IMR-90 (cell line): ENCODE measurements around the gene SCAF1. TPM values are rescaled to one million over a fixed set of nuclear protein-coding genes. Genes with fewer than 3 reads are reported as not detected.

Experiments used
- ATAC-seq: fragments of 200-7000 bp; cut with Tn5 transposase; 2 replicates; pipeline ENCODE4 v1.9.1; 2020; ENCODE audit warnings: low read depth, mild to moderate bottlenecking, moderate library complexity
- BruUV-seq: library from RNA; stranded (reverse); fragments of 400-500 nt; replicated peaks from 2 replicates; lab custom pipeline; 2021; lab: Mats Ljungman, UMichigan
- CTCF ChIA-PET: fragments of 300-600 bp; formaldehyde crosslinking; extraction: SDS; loops from one replicate; lab custom pipeline; 2021; ENCODE audit warnings: antibody characterized with exemption; lab: Yijun Ruan, JAX
- POLR2A ChIA-PET: fragments of 300-600 bp; sonication (Branson Sonifier 250); formaldehyde crosslinking; loops from one replicate; lab custom pipeline; 2022; ENCODE audit warnings: antibody characterized with exemption; ENCODE audit not compliant: unreplicated experiment; lab: Charles Lee
- DNase-seq: peaks from one replicate; pipeline ENCODE4 v3.0.0; 2013
- H2AFZ ChIP-seq: replicated peaks from 2 replicates; pipeline ENCODE3; 2013; ENCODE audit warnings: low read length, mild to moderate bottlenecking; ENCODE audit not compliant: poor library complexity
- H2AK5ac ChIP-seq: 2 replicates; pipeline ENCODE4 v1.6.1; 2013; ENCODE audit warnings: low read depth, low read length, inconsistent platforms
- H2AK9ac ChIP-seq: replicated peaks from 2 replicates; pipeline ENCODE3; 2013; ENCODE audit warnings: mild to moderate bottlenecking, low read depth, low read length, moderate library complexity; ENCODE audit not compliant: poor library complexity
- H2BK120ac ChIP-seq: 2 replicates; pipeline ENCODE4 v1.6.1; 2013; ENCODE audit warnings: low read depth, low read length, inconsistent platforms
- H2BK15ac ChIP-seq: 3 replicates; pipeline ENCODE4 v1.6.1; 2013; ENCODE audit warnings: low read depth, low read length, inconsistent platforms
- H2BK20ac ChIP-seq: 2 replicates; pipeline ENCODE4 v1.6.1; 2013; ENCODE audit warnings: low read depth, mild to moderate bottlenecking, inconsistent platforms, low read length, moderate library complexity
- H2BK5ac ChIP-seq: 2 replicates; pipeline ENCODE4 v1.6.1; 2013; ENCODE audit warnings: mild to moderate bottlenecking, low read depth, low read length, inconsistent platforms; ENCODE audit not compliant: poor library complexity, severe bottlenecking
- H3K14ac ChIP-seq: replicated peaks from 2 replicates; pipeline ENCODE4 v1.6.1; 2013; ENCODE audit warnings: low read depth, low read length, inconsistent platforms
- H3K18ac ChIP-seq: 2 replicates; pipeline ENCODE4 v1.6.1; 2013; ENCODE audit warnings: low read depth, low read length, control low read depth
- H3K23ac ChIP-seq: 2 replicates; pipeline ENCODE4 v1.6.1; 2013; ENCODE audit warnings: low read depth, low read length, inconsistent platforms
- H3K27ac ChIP-seq: 2 replicates; pipeline ENCODE4 v1.5.1; 2013; ENCODE audit warnings: mild to moderate bottlenecking, control low read depth, low read length; ENCODE audit not compliant: insufficient read depth
- H3K27me3 ChIP-seq: 2 replicates; pipeline ENCODE4 v1.6.1; 2013; ENCODE audit warnings: low read length; ENCODE audit not compliant: control insufficient read depth, insufficient read depth
- H3K36me3 ChIP-seq: 2 replicates; pipeline ENCODE4 v1.6.1; 2013; ENCODE audit warnings: low read length, mixed read lengths; ENCODE audit not compliant: control insufficient read depth, insufficient read depth
- H3K4ac ChIP-seq: 2 replicates; pipeline ENCODE4 v1.6.1; 2013; ENCODE audit warnings: low read depth, low read length, inconsistent platforms
- H3K4me1 ChIP-seq: 2 replicates; pipeline ENCODE4 v1.6.1; 2013; ENCODE audit warnings: low read length, mixed read lengths; ENCODE audit not compliant: control insufficient read depth, insufficient read depth
- H3K4me2 ChIP-seq: 2 replicates; pipeline ENCODE4 v1.6.1; 2013; ENCODE audit warnings: low read depth, mild to moderate bottlenecking, control low read depth, low read length, moderate library complexity
- H3K4me3 ChIP-seq: 2 replicates; pipeline ENCODE4 v1.5.1; 2013; ENCODE audit warnings: low read depth, mild to moderate bottlenecking, control low read depth, low read length, moderate library complexity; ENCODE audit not compliant: insufficient read depth
- H3K56ac ChIP-seq: 2 replicates; pipeline ENCODE4 v1.6.1; 2013; ENCODE audit warnings: low read length, inconsistent platforms; ENCODE audit not compliant: insufficient read depth; ENCODE audit errors: extremely low read depth
- H3K79me1 ChIP-seq, 2 experiments: 2 replicates each; pipeline ENCODE4 v1.6.1; 2013; ENCODE audit warnings: low read length in 2 of 2, inconsistent platforms in 1 of 2, low read depth in 1 of 2
- H3K9ac ChIP-seq: 2 replicates; pipeline ENCODE4 v1.6.1; 2013; ENCODE audit warnings: low read depth, low read length, control low read depth
- H3K9me1 ChIP-seq: 2 replicates; pipeline ENCODE4 v1.6.1; 2013; ENCODE audit warnings: low read length, inconsistent platforms; ENCODE audit not compliant: insufficient read depth
- H3K9me3 ChIP-seq: 2 replicates; pipeline ENCODE4 v1.6.1; 2013; ENCODE audit warnings: low read length; ENCODE audit not compliant: control insufficient read depth, insufficient read depth
- H4K20me1 ChIP-seq: 2 replicates; pipeline ENCODE4 v1.6.1; 2013; ENCODE audit warnings: low read length, inconsistent platforms; ENCODE audit not compliant: insufficient read depth
- H4K5ac ChIP-seq: 2 replicates; pipeline ENCODE4 v1.6.1; 2013; ENCODE audit warnings: mild to moderate bottlenecking, low read depth, low read length, control low read depth
- H4K8ac ChIP-seq, 2 experiments: 2 replicates each; pipeline ENCODE4 v1.6.1; 2013; ENCODE audit warnings: low read depth in 2 of 2, low read length in 2 of 2, control low read depth in 1 of 2, inconsistent platforms in 1 of 2
- H4K91ac ChIP-seq: 2 replicates; pipeline ENCODE4 v1.6.1; 2013; ENCODE audit warnings: low read depth, low read length, inconsistent platforms; ENCODE audit not compliant: insufficient read depth
- BHLHE40 ChIP-seq: fragments of 150-350 bp; IDR thresholded peaks from 2 replicates; pipeline ENCODE4 v1.6.1; 2016; ENCODE audit warnings: mild to moderate bottlenecking, low read depth, low read length
- CEBPB ChIP-seq: IDR thresholded peaks from 2 replicates; pipeline ENCODE4 v1.6.1; 2012; ENCODE audit warnings: low read depth, low read length, improper control_type of control experiment
- CHD1 ChIP-seq: IDR thresholded peaks from 2 replicates; pipeline ENCODE4 v1.6.1; 2012; ENCODE audit warnings: low read depth, low read length, improper control_type of control experiment
- FOS ChIP-seq: fragments of 150-350 bp; IDR thresholded peaks from 2 replicates; pipeline ENCODE4 v1.6.1; 2016; ENCODE audit warnings: low read depth, low read length
- MAFK ChIP-seq: IDR thresholded peaks from 2 replicates; pipeline ENCODE4 v1.6.1; 2012; ENCODE audit warnings: low read depth, low read length, improper control_type of control experiment
- MAZ ChIP-seq: IDR thresholded peaks from 2 replicates; pipeline ENCODE4 v1.6.1; 2012; ENCODE audit warnings: low read depth, mild to moderate bottlenecking, low read length, improper control_type of control experiment, moderate library complexity, borderline replicate concordance
- MXI1 ChIP-seq: IDR thresholded peaks from 2 replicates; pipeline ENCODE4 v1.6.1; 2012; ENCODE audit warnings: low read depth, mild to moderate bottlenecking, low read length, moderate library complexity, borderline replicate concordance
- NFE2L2 ChIP-seq: fragments of 150-350 bp; IDR thresholded peaks from 2 replicates; pipeline ENCODE4 v1.6.1; 2016; ENCODE audit warnings: low read depth, mild to moderate bottlenecking, low read length
- POLR2A ChIP-seq: IDR thresholded peaks from 2 replicates; pipeline ENCODE4 v1.6.1; 2012; ENCODE audit warnings: mild to moderate bottlenecking, low read depth, low read length
- RAD21 ChIP-seq: IDR thresholded peaks from 2 replicates; pipeline ENCODE4 v1.6.1; 2012; ENCODE audit warnings: low read length, improper control_type of control experiment
- RCOR1 ChIP-seq: IDR thresholded peaks from 2 replicates; pipeline ENCODE4 v1.6.1; 2012; ENCODE audit warnings: mild to moderate bottlenecking, low read length, improper control_type of control experiment; ENCODE audit not compliant: insufficient replicate concordance
- RFX5 ChIP-seq: IDR thresholded peaks from 2 replicates; pipeline ENCODE4 v1.8.0; 2012; ENCODE audit warnings: low read depth, mild to moderate bottlenecking, low read length, moderate library complexity
- SMC3 ChIP-seq: fragments of 150-350 bp; IDR thresholded peaks from 2 replicates; pipeline ENCODE4 v1.6.1; 2016; ENCODE audit warnings: low read depth, mild to moderate bottlenecking, antibody characterized with exemption, low read length, moderate library complexity
- WGBS, 2 experiments: methylation state at CpG; one replicate each; pipeline versions ENCODE4 v1.1.5 to v1.1.7; 2013; ENCODE audit warnings: missing lambda C conversion rate in 2 of 2; ENCODE audit not compliant: insufficient read length in 1 of 2; ENCODE audit errors: extremely low coverage in 2 of 2; 5-methylcytosine and 5-hydroxymethylcytosine counted together
- dilution Hi-C: fragments of 300-500 bp; cut with HindIII; formaldehyde crosslinking; loops from one replicate; pipeline ENCODE4 v1.14.3; 2018; ENCODE audit warnings: low sequenced_read_pairs; ENCODE audit not compliant: unreplicated experiment
- in situ Hi-C: fragments of 300-500 bp; cut with MboI; formaldehyde crosslinking; loops from 3 replicates; pipeline ENCODE4 v1.14.3; 2019; ENCODE audit warnings: low sequenced_read_pairs, inconsistent platforms, mixed read lengths
- intact Hi-C: fragments of 100-400 bp; cut with micrococcal nuclease; formaldehyde crosslinking; loops from 2 replicates; pipeline ENCODE4 v1.10.0; 2022
- polyA plus RNA-seq, 3 experiments: library from polyadenylated mRNA; depleted of rRNA; stranded (reverse); fragments of >200 nt; gene quantifications; 2 replicates each; pipeline ENCODE4 v1.2.3, GENCODE V29; 2012; ENCODE audit warnings: low replicate concordance in 1 of 3
- total RNA-seq: library from RNA; depleted of rRNA; stranded (reverse); fragments of >200 nt; gene quantifications from 2 replicates; pipeline ENCODE4 v1.2.3, GENCODE V29; 2012
- TF ChIP-seq, protein P1 (sequence below): conservative IDR thresholded peaks from 2 replicates; pipeline ENCODE4 v1.5.1; 2012; ENCODE audit warnings: mild to moderate bottlenecking, low read depth, low read length, improper control_type of control experiment
- TF ChIP-seq, protein P2 (sequence below): fragments of 150-350 bp; IDR thresholded peaks from 2 replicates; pipeline ENCODE4 v1.6.1; 2016; ENCODE audit warnings: low read depth, mild to moderate bottlenecking, low read length, moderate library complexity, borderline replicate concordance
- TF ChIP-seq, protein P3 (sequence below): fragments of 150-350 bp; IDR thresholded peaks from 2 replicates; pipeline ENCODE4 v1.6.1; 2017; ENCODE audit warnings: mild to moderate bottlenecking, antibody characterized with exemption, low read length, low read depth

The SCAF1 gene
- total and polyA plus RNA-seq, 2 of the 4 experiments (the other 2 are of a cell fraction): 2.2 to 14.8 TPM

DNA sequence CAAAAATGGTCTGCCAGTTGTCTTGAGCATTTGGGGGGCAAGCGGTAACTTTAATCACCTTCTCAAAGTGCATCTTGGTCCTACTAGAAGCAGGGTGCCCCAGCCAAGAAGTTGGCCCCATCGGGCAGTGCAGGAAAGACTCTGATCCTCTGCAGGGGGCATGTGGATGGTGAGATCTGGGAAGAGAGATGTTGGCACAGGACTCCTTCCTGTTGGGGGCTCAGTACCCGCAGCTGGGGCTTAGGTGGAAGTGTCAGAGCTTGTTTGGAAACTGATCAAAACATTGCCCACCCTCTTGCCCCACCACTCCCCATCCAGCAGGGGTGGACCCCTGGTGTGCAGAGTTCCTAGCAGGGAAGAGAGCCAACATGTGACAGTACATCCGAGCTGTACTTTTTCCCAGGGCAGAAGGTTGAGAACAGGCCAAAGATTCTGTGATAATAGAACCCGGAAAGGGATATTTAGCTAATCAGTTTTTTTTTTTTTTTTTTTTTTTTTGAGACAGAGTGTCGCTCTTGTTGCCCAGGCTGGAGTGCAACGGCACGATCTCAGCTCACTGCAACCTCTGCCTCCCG lies 10.9 kb upstream of the SCAF1 start:
- Histone ChIP-seq H2AK5ac (no peak overlapping the region), H3K4me3 (no peak overlapping the region), H3K56ac (no peak overlapping the region), H3K4me2 (no peak overlapping the region), H3K4ac (no peak overlapping the region), H2BK120ac (no peak overlapping the region), H3K23ac (no peak overlapping the region), H3K36me3 (peaks cover 22% of the 10 kb centered on the region), H2BK5ac (no peak overlapping the region), H3K9me3 (no peaks in the 10 kb centered on the region), H3K27ac (no peak overlapping the region), H2AK9ac (no peak overlapping the region), H3K27me3 (no peaks in the 10 kb centered on the region), H3K18ac (no peak overlapping the region), H3K9me1 (peaks cover 9% of the 10 kb centered on the region; the same call in 1 of the 2 replicates), H2BK15ac (no peak overlapping the region), H3K9ac (no peak overlapping the region), H2BK20ac (no peak overlapping the region), H4K5ac (no peak overlapping the region), H4K20me1 (no peaks in the 10 kb centered on the region), H4K8ac (no peak overlapping the region; a peak in 1 of 4 replicates), H3K14ac (no peak overlapping the region), H2AFZ (no peak overlapping the region), H3K4me1 (peaks cover 2% of the 10 kb centered on the region; the same call in 1 of the 2 replicates), H4K91ac (no peak overlapping the region), H3K79me1 (peaks cover 0 to 23% of the 10 kb centered on the region in 2 experiments; a peak in 2 of 4 replicates)
- ChIA-PET POLR2A (no interaction called here), CTCF (interaction anchor here (0.6 to 1.0 kb wide), 2 partner anchors 10 to 157 kb away, joined by 3 to 4 read pairs; partner anchors contain the start of gene FLT3LG)
- no peak for ATAC-seq
- dilution Hi-C loops: no loop called here
- intact Hi-C loops: no loop called here
- TF ChIP-seq MAFK: no peak
- TF ChIP-seq RCOR1: no peak
- TF ChIP-seq FOS: no peak
- TF ChIP-seq SMC3: no peak
- no peak for TF ChIP-seq RAD21
- TF ChIP-seq, protein P1, sequence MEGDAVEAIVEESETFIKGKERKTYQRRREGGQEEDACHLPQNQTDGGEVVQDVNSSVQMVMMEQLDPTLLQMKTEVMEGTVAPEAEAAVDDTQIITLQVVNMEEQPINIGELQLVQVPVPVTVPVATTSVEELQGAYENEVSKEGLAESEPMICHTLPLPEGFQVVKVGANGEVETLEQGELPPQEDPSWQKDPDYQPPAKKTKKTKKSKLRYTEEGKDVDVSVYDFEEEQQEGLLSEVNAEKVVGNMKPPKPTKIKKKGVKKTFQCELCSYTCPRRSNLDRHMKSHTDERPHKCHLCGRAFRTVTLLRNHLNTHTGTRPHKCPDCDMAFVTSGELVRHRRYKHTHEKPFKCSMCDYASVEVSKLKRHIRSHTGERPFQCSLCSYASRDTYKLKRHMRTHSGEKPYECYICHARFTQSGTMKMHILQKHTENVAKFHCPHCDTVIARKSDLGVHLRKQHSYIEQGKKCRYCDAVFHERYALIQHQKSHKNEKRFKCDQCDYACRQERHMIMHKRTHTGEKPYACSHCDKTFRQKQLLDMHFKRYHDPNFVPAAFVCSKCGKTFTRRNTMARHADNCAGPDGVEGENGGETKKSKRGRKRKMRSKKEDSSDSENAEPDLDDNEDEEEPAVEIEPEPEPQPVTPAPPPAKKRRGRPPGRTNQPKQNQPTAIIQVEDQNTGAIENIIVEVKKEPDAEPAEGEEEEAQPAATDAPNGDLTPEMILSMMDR: no peak
- no peak for TF ChIP-seq BHLHE40
- TF ChIP-seq, protein P2, sequence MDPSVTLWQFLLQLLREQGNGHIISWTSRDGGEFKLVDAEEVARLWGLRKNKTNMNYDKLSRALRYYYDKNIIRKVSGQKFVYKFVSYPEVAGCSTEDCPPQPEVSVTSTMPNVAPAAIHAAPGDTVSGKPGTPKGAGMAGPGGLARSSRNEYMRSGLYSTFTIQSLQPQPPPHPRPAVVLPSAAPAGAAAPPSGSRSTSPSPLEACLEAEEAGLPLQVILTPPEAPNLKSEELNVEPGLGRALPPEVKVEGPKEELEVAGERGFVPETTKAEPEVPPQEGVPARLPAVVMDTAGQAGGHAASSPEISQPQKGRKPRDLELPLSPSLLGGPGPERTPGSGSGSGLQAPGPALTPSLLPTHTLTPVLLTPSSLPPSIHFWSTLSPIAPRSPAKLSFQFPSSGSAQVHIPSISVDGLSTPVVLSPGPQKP: no peak
- no peak for TF ChIP-seq CHD1
- TF ChIP-seq, protein P3, sequence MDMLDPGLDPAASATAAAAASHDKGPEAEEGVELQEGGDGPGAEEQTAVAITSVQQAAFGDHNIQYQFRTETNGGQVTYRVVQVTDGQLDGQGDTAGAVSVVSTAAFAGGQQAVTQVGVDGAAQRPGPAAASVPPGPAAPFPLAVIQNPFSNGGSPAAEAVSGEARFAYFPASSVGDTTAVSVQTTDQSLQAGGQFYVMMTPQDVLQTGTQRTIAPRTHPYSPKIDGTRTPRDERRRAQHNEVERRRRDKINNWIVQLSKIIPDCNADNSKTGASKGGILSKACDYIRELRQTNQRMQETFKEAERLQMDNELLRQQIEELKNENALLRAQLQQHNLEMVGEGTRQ: no peak
- TF ChIP-seq CEBPB: no peak
- no peak for TF ChIP-seq MXI1
- no peak for TF ChIP-seq POLR2A
- no peak for TF ChIP-seq RFX5
- no peak for TF ChIP-seq MAZ
- TF ChIP-seq NFE2L2: no peak
- no CpG with 5 or more reads among the region's 9 CpGs for WGBS, 2 experiments
- in situ Hi-C loops: no loop called here
- no TSS peak for BruUV-seq
- DNase-seq: no peak
